ENCODE measurements around the gene NXPH4. TPM values are rescaled to one million over a fixed set of nuclear protein-coding genes. Genes with fewer than 3 reads are reported as not detected.

The NXPH4 gene
- total RNA-seq, 1 donor from 2014 or later: not detected

- no peak for TF ChIP-seq CTCF (conservative IDR thresholded peaks at IDR 0.05; ENCODE audit: low read depth, low read length)
- H3K4me3 ChIP-seq (ENCODE audit: low read depth, low read length): peak overlapping the region; percentile 50
- DNase-seq (ENCODE audit: low read depth): no peak
Measured at GRCh38 chr12:57239587-57240065, 23.0 kb downstream of the NXPH4 start.

- H3K4me3 ChIP-seq (ENCODE audit: low read depth, low read length): peak overlapping the region; percentile 50
- no peak for TF ChIP-seq CTCF (conservative IDR thresholded peaks at IDR 0.05; ENCODE audit: low read depth, low read length)
- DNase-seq (ENCODE audit: low read depth): no peak
Measured at GRCh38 chr12:57240066-57240921, 23.7 kb downstream of the NXPH4 start.

- no peak for TF ChIP-seq CTCF (conservative IDR thresholded peaks at IDR 0.05; ENCODE audit: low read depth, low read length)
- DNase-seq (ENCODE audit: low read depth): no peak
- H3K4me3 ChIP-seq (ENCODE audit: low read depth, low read length): peak overlapping the region; percentile 6
Measured at GRCh38 chr12:57240926-57241401, 24.4 kb downstream of the NXPH4 start.

- TF ChIP-seq CTCF (conservative IDR thresholded peaks at IDR 0.05; ENCODE audit: low read depth, low read length): no peak
- no peak for DNase-seq (ENCODE audit: low read depth)
- H3K4me3 ChIP-seq (ENCODE audit: low read depth, low read length): no peak overlapping the region
Measured at GRCh38 chr12:57241402-57242310, 25.1 kb downstream of the NXPH4 start.

GRCh38 chr12:57242329-57242690, 25.7 kb downstream of the NXPH4 start:
- H3K4me3 ChIP-seq (ENCODE audit: low read depth, low read length): peak overlapping the region; percentile 44
- no peak for TF ChIP-seq CTCF (conservative IDR thresholded peaks at IDR 0.05; ENCODE audit: low read depth, low read length)
- DNase-seq (ENCODE audit: low read depth): no peak

GRCh38 chr12:57242691-57243454, 26.3 kb downstream of the NXPH4 start:
- DNase-seq (ENCODE audit: low read depth): no peak
- peak; percentile 70 for TF ChIP-seq CTCF (conservative IDR thresholded peaks at IDR 0.05; ENCODE audit: low read depth, low read length)
- H3K4me3 ChIP-seq (ENCODE audit: low read depth, low read length): peak overlapping the region; percentile 44
